ENCODE measurements around the gene SLC28A1.

Gene SLC28A1

GRCh38 chr15:84944861-84945260, 60.4 kb downstream of the SLC28A1 start:
- no peak for DNase-seq

GRCh38 chr15:84946772-84947489, 62.5 kb downstream of the SLC28A1 start:
- no peak for DNase-seq

- DNase-seq, result no peak
Measured at GRCh38 chr15:84947947-84948830, 63.7 kb downstream of the SLC28A1 start.

DNA sequence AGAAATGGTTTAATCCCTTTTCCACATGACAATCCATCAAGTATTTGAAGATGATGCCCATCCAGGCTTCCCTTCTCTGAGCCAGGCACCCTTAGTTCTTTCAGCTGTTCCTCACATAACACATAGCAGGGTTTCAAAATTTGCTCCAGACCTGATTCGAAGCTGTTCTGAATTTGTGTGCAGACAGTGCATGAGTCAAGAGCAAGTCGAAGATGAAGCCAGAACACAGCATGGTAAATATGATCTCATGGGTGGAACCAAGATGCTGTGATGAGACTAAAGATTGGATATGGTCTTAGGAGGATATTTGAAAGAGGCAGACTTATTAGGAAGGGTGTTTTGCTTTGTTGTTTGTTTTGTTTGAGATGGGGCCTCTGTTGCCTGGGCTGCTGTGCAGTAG, 64.6 kb downstream of the SLC28A1 start:
- DNase-seq, result no peak

- DNase-seq, result no peak
Measured at GRCh38 chr15:84949845-84950569, 65.5 kb downstream of the SLC28A1 start.

DNA sequence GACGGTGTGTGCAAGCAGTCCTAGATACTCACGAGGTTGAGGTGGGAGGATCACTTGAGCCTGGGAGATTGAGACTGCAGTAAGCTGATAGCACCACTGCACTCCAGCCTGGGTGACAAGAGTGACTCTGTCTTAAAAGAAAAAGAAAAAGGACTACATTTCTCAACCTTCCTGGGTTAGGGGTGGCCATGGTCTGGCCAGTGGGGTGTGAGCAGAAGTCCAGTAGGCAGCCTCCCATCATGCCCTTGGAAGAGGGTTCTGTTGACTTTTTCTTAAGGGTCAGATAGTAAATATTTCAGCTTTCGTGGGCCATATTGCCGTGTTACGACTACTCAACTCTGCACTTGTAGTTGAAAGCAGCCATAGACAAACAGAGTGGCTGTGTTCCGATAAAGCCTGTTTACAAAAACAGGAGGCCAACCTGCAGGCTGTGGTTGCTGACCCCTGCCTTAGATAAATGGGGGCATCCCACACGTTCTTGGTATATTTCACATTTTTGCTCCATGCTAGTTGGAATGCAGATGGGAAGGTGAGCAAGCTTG, 66.2 kb downstream of the SLC28A1 start:
- DNase-seq, result no peak

- DNase-seq, result no peak
Measured at GRCh38 chr15:84951736-84952135, 67.3 kb downstream of the SLC28A1 start.

GRCh38 chr15:84953136-84953535, 68.7 kb downstream of the SLC28A1 start:
- no peak for DNase-seq

GRCh38 chr15:84953726-84954125, 69.3 kb downstream of the SLC28A1 start:
- DNase-seq, result no peak

DNA sequence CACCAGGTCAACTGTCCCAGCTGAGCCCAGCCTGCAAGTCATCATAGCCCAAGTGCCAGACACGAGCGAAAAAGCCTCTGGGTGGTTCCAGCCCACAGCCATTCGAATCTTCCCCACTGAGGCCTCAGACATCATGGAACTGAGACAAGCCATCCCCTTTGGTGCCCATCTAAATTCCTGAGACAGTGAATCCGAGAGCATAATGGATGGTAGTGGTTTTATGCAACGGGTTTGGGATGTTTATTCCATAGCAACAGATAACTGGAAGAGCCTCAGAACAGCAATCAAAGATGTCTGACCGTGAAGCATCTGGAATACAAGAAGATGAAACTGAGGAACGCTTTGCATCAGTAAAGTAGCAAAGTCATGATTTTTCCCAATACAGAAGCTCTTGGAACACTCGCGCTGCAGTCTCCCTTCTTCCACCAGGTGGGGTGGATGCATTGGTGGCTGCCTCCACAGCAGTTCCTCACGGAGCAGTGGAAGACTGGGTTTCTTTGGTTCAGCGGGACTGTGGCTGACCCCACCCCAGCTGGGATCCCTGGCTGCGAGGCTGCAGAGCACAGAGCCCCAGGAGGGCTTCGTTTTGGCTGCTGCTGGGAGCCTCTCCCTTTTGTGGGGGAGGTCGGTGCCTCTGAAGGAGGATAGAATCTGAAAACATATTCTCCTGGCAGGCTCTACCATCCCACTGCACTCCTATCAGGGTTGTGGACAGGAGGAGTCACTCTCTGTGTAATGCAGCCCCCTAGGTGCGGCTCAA, 70.8 kb downstream of the SLC28A1 start:
- no peak for DNase-seq

GRCh38 chr15:84956199-84956598, 71.7 kb downstream of the SLC28A1 start:
- no peak for DNase-seq

- no peak for DNase-seq
Measured at GRCh38 chr15:84960391-84961113, 76.1 kb downstream of the SLC28A1 start.

DNA sequence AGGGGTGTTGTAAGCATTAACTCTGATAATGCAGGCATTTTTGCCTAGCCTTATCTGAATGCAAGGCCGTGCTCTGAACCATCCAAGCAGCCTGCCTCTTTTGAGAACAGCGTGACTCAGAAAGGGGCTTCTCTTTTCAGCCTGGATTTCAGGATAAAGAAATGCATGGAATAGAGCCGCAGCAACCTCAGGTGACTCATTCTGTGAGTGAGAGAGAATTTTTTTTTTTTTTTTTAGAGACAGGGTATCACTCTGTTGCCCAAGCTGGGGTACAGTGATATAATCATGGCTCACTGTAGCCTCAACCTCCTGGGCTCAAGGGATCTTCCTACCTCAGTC, 76.6 kb downstream of the SLC28A1 start:
- DNase-seq, result no peak

DNA sequence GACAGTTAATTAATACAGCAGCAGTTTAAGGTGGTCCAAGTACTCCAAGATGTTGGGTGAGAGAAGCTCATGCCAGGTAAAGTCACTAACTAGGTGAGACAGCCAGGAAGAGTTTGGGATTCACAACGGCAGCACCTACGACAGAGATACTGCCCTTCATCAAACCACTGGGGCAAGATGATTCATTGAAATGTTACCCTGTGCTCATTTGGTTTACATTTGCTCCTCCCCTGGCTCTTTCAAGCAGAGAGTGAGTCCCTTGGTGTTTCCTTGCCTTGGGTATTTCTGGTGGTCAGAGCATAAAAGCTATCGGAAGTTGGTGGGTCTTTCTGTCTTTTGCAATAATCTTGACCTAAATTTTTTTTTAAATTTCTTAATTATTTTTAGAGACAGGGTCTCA, 77.2 kb downstream of the SLC28A1 start:
- DNase-seq, result no peak

- no peak for DNase-seq
Measured at GRCh38 chr15:84962955-84963354, 78.5 kb downstream of the SLC28A1 start.

DNA sequence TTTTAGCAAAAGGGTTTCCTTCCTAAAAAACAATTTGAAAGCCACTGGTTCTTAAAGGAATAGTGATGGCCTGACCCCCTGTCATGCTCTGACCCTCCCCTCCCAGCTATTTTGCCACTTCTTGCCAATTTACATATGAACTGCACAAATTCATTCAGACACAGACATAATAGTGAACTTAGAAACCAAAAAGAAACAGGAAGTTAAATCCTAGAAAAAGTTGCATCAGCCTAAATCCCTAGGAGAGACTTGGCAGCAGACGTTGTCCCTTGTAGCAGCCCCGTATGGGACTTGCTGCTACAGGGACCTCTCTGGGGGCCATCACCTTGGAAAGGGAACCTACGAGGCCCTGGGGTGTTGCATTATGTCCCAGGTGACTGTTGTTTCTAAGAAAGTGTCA, 82.9 kb downstream of the SLC28A1 start:
- no peak for DNase-seq

DNA sequence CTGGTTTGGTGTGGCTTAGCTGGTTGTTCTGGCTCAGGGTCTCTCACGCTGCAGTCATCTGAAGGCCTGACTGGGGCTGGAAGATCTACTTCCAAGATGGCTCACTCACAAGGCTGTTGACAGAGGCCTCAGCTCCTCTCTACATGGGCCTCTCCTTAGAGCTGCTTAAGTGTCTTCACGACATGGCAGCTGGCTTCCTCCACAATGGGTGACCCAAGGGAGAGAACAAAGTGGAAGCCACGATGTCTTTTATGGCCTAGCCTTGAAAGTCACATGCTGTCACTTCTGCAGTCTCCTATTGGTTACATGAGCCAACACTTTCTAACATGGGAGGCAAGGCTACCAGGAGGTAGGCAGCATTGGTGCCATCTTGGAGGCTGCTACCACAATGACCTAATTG, 83.8 kb downstream of the SLC28A1 start:
- DNase-seq, result no peak

DNA sequence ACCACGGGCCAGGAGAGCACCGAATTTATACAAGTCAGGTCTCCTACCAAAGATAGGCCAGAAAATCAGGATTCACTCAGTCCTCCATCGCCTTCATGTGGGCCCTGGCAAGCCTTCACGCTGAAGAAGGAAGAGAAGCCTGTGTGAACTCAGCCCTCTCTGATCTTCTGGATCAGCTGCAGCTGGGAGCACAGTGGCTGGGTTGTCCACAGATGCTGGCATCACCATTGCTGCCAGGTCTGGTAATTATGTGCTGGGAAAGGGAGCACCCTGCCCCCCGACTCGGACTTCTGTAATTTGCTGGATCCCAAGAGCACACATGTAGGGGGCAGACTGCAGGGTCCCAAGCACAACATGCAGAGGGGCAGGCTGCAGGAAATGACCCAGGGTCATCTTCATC, 84.8 kb downstream of the SLC28A1 start:
- no peak for DNase-seq

GRCh38 chr15:84970843-84971242, 86.4 kb downstream of the SLC28A1 start:
- DNase-seq, result no peak

GRCh38 chr15:84973492-84974460, 89.3 kb downstream of the SLC28A1 start:
- DNase-seq, result no peak

- no peak for DNase-seq
Measured at GRCh38 chr15:84975871-84976351, 91.4 kb downstream of the SLC28A1 start.
